Tibial nerve (tissue), 4 donors: ENCODE data around the gene SGTA.

Experiments used
- EP300 ChIP-seq, 2 donors: sonication (generic); formaldehyde crosslinking; IDR thresholded peaks; one replicate each; pipeline ENCODE4 v1.6.1; 2017; ENCODE audit warnings: antibody characterized with exemption in 2 of 2, mild to moderate bottlenecking in 1 of 2
- POLR2A ChIP-seq, 2 donors: fragments of 450-650 bp; IDR thresholded peaks; one replicate each; pipeline ENCODE4 v1.6.1; 2017; ENCODE audit warnings: antibody characterized with exemption in 2 of 2, mild to moderate bottlenecking in 2 of 2, moderate library complexity in 2 of 2
- TF ChIP-seq, protein P1 (sequence below), 5 experiments: fragments of 200-600 bp in 3 of 5; fragments of 450-650 bp in 2 of 5; sonication (generic) in 3 of 5; IDR thresholded peaks; one replicate each; pipeline ENCODE4 v1.5.1; 2016 to 2019; ENCODE audit warnings: antibody characterized with exemption in 5 of 5, mild to moderate bottlenecking in 3 of 5, moderate library complexity in 2 of 5

DNA sequence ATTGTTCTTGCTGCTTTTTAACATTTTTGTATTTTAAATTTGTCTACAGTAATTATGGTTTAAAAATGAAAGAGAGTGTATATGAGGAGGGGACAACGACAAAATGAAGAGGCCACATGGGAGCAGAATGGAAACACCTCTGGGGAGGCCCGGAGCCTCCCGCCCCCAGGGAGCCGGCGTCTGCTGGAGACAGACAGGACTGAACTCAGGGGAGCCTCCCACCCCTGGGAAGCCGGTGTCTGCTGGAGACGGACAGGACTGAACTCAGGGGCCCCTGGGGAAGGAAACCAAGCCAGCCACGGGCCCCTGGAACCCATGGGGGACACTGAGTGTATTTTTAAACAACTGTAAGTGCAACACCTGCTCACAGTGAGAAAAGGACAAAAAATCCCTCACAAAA, 26.6 kb downstream of the SGTA start:
- TF ChIP-seq, protein P1, sequence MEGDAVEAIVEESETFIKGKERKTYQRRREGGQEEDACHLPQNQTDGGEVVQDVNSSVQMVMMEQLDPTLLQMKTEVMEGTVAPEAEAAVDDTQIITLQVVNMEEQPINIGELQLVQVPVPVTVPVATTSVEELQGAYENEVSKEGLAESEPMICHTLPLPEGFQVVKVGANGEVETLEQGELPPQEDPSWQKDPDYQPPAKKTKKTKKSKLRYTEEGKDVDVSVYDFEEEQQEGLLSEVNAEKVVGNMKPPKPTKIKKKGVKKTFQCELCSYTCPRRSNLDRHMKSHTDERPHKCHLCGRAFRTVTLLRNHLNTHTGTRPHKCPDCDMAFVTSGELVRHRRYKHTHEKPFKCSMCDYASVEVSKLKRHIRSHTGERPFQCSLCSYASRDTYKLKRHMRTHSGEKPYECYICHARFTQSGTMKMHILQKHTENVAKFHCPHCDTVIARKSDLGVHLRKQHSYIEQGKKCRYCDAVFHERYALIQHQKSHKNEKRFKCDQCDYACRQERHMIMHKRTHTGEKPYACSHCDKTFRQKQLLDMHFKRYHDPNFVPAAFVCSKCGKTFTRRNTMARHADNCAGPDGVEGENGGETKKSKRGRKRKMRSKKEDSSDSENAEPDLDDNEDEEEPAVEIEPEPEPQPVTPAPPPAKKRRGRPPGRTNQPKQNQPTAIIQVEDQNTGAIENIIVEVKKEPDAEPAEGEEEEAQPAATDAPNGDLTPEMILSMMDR (IDR thresholded peaks at IDR 0.05), result no peak
- TF ChIP-seq POLR2A (IDR thresholded peaks at IDR 0.05), result no peak
- TF ChIP-seq EP300 (IDR thresholded peaks at IDR 0.05), result no peak
